Measurements from ENCODE around the gene LRMDA. TPM values are rescaled to one million over a fixed set of nuclear protein-coding genes. Genes with fewer than 3 reads are reported as not detected.

The LRMDA gene
- total RNA-seq, 1 experiment from 2014 or later = not detected

DNA sequence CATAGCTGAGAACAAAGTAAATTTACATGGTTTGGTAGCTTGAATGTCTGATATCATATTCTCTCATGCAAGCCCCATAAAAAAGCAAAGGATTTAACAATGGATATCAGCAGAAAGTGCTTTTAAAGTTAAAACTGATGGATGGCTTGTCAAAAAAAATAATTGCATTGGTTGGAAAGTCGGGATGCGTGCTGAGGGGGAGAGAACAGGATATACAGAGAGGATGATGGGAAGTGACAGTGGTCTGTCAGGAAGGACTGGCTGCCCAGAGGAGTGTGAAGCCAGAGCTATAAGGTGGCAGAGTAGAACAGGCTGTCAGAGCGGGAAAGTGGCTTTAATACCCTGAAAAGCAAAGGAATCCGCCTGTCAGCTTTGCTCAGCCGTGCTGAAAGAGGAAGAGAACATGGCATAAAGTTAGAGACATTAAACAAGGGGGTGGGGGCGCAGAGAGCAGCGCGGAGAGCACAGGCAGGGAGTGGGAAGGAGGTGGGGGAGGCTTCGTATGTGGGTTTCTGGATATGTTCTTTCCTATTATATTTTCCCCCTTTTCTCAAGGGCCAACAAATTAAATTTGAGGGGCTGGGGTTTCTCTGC, 493.0 kb downstream of the LRMDA start:
- in situ Hi-C loops (cut with HindIII; ENCODE audit: low sequenced_read_pairs) = no loop called here
- no peak for DNase-seq (ENCODE audit: low spot score)

GRCh38 chr10:75925999-75926398, 494.6 kb downstream of the LRMDA start:
- DNase-seq (ENCODE audit: low spot score) = no peak
- in situ Hi-C loops (cut with HindIII; ENCODE audit: low sequenced_read_pairs) = no loop called here

DNA sequence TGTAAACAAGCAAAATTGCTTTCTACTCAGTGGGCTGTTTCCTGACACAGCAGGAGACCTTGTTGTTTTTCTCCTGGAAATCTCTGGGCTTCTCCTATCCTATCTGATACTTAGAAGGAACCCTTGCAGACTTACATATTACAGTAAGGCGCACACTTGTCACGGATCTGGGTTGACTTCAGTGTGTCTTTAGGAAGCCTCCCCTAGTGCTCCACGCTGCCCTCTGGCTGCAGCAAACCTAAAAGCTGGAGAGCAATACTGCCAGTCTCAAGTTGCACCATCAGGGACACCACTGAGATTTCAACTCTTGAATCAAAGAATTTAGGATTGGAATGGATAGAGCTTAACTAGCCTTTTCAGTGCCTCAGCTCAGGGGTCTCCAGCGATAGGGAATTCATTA, 495.3 kb downstream of the LRMDA start:
- in situ Hi-C loops (cut with HindIII; ENCODE audit: low sequenced_read_pairs) = no loop called here
- DNase-seq (ENCODE audit: low spot score) = no peak

DNA sequence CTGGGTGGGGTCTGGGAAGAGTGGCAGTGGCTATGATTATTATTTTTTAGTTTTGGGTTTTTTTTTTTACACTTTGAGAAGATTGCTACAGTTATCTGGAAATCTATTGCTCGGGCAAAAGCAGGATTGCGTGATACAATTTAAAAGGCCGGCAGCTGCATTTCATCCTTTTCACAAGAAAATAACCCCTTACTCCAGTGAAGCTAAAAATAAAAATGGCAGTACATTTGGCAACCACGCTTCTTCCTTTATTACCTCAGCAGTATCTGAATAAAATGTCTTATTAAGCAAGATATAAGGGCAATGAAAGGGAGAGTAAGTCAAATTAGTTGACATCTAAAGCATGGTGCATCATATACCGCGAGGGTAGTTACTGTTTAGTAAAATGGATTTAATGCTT, 496.8 kb downstream of the LRMDA start:
- DNase-seq (ENCODE audit: low spot score) = no peak
- in situ Hi-C loops (cut with HindIII; ENCODE audit: low sequenced_read_pairs) = no loop called here

GRCh38 chr10:75929630-75930161, 498.3 kb downstream of the LRMDA start:
- DNase-seq (ENCODE audit: low spot score) = no peak
- in situ Hi-C loops (cut with HindIII; ENCODE audit: low sequenced_read_pairs) = no loop called here

GRCh38 chr10:75932921-75933320, 501.5 kb downstream of the LRMDA start:
- in situ Hi-C loops (cut with HindIII; ENCODE audit: low sequenced_read_pairs) = no loop called here
- DNase-seq (ENCODE audit: low spot score) = no peak

GRCh38 chr10:75935240-75935639, 503.8 kb downstream of the LRMDA start:
- no peak for DNase-seq (ENCODE audit: low spot score)
- in situ Hi-C loops (cut with HindIII; ENCODE audit: low sequenced_read_pairs) = no loop called here

DNA sequence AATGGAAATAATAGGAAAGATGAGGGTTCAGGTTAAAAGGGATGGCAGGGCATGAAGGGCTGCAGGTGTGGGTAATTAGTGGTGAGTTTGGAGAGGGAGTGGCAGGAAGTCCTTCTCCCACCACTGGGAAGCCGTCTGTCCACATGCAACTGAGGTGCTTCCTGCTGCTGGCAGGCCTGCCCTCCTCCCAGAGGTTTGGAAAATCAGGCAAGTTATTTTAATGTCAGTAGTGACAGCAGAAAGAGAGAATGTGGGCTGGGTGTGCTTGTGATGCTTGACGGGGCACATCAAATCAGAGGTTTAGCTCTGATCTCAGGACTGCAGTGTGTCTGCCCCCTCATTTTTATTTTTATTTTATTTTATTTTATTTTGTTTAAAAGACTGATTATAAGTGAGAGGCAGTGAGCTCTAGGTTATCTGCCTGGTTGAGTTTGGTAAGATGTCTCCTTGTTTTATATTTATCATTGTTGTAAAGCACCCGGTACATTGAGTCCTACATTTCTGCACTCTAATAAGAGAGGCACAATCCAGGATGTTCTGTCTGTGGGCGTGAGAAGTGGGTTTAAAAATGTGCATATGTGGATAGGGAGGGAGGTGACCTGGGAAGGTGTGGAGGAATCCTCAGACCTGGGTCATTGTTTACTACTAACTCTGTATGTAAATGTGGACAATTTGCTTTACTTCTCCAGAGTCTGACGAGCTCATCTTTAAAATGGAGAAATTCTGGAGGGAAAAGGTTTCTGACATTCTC, 504.4 kb downstream of the LRMDA start:
- DNase-seq (ENCODE audit: low spot score) = no peak
- in situ Hi-C loops (cut with HindIII; ENCODE audit: low sequenced_read_pairs) = no loop called here

DNA sequence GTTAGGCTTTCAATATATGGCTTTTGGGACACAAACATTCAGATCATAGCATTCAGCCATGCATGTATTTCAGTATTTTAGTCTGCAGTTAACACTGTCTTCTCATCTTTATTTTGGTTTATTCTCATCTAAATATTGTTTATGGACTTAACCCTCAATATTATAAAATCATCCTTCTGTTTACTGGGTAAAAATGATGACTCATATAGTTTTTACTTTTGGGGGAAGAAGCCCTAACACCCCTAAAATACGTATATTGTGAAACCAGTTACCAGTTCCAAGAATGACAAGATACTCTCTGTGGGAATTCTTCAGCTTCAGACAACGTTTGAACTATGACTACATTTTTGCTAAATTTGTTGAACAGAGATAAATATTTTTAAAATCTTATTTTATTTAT, 505.4 kb downstream of the LRMDA start:
- in situ Hi-C loops (cut with HindIII; ENCODE audit: low sequenced_read_pairs) = no loop called here
- no peak for DNase-seq (ENCODE audit: low spot score)

DNA sequence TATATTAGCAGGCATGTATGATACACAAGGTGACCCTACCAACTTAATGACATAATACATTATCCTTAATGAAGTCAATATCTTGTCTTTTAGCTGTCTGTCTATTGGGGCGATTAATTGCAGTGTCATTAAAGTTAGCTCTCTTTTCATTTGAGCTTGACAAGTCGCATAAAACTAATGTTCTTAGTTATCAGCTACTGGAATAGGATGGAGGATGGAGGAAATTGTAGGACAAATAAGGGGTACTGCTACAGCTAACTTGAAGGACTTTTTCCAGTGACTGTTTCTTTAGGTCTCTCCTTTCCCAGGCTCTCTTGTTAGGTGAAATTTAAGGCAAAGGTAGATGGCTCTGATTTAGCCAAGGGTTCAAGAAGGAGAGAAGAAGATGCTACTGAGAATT, 506.4 kb downstream of the LRMDA start:
- no peak for DNase-seq (ENCODE audit: low spot score)
- in situ Hi-C loops (cut with HindIII; ENCODE audit: low sequenced_read_pairs) = no loop called here

DNA sequence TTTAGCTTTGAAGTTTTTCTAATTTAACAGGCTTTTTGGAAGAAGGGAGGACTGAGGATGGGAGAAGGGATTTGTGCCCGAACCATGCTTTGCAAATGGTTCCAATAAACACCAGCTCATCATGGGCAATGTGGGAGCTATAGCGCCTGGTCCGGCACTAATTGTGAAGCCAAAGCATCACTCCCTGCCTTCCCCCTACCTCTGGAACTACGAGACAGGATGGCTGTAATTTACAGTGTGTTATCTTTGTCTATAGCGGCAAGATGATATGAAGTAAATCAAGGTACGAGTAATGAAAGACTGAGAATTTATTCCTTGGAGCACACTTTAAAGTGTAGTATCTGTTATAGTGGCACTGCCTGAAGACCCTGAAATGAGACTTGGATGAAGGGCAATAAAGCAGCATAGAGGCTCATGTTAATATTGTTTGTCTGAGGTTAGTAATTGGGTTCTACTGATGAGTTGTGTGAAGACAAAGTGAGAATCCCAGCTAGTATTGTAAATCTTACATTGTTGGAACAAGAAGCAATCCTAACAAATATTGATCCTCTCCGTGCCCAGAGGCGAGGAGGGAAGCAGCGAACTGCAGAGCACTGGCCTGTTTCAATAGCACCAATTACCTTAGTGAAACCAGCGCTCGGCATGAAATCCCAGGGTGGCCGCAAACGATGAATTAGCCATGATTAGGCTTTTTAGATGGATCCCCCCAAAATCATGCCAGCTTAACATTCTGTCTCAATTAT, 507.1 kb downstream of the LRMDA start:
- no peak for DNase-seq (ENCODE audit: low spot score)
- in situ Hi-C loops (cut with HindIII; ENCODE audit: low sequenced_read_pairs) = no loop called here

- in situ Hi-C loops (cut with HindIII; ENCODE audit: low sequenced_read_pairs) = no loop called here
- no peak for DNase-seq (ENCODE audit: low spot score)
These were observed 508.1 kb downstream of the LRMDA start for GRCh38 chr10:75939541-75939940.

GRCh38 chr10:75940742-75941141, 509.3 kb downstream of the LRMDA start:
- DNase-seq (ENCODE audit: low spot score) = no peak
- in situ Hi-C loops (cut with HindIII; ENCODE audit: low sequenced_read_pairs) = no loop called here

DNA sequence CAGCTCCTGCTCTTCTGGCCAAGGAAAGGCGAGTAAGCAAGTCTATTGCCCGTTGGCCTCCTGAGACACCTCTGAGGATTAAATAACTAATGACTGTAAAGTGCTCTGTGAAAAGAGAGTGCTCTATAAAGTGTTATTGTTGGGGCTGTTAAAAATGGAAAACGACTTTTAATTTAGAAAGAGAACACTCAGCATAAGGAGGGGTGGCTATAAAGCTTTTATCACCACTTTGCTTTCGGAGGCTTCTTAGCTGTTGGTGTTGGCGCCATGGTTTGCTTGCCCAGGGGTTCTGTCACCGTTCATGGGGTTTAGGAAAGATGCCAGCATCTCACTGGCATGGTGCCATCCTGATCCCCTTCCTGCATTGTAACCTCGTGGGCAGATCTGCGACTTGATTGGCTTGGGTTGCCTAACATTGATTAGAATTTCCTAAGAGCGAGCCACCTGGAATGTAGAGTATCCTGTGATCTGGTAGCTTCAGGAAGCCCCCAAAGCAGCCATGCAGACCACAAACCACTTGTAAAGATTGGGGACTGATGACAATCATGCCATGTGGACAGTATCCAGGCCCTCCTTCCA, 509.9 kb downstream of the LRMDA start:
- DNase-seq (ENCODE audit: low spot score) = no peak
- in situ Hi-C loops (cut with HindIII; ENCODE audit: low sequenced_read_pairs) = no loop called here

DNA sequence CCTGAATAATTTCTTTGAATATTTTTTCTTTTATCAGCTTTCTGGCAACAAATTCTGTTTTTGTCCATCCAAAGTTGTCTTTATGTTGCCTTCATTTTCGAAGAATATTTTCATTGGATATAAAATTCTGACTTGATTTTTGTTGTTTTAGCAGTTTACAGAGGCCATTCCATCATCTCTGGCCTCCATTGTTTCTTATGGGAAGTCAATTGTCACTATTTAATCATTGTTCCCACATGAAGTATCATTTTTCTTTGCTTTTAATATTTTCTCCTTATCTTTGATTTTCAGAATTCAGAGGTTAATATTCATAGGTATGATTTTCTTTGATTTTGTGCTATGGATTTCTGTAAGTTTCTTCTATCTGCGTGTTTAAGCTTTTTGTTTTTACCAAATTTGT, 512.6 kb downstream of the LRMDA start:
- no peak for DNase-seq (ENCODE audit: low spot score)
- in situ Hi-C loops (cut with HindIII; ENCODE audit: low sequenced_read_pairs) = no loop called here

- in situ Hi-C loops (cut with HindIII; ENCODE audit: low sequenced_read_pairs) = no loop called here
- no peak for DNase-seq (ENCODE audit: low spot score)
These were observed 517.2 kb downstream of the LRMDA start for GRCh38 chr10:75948583-75948982.

DNA sequence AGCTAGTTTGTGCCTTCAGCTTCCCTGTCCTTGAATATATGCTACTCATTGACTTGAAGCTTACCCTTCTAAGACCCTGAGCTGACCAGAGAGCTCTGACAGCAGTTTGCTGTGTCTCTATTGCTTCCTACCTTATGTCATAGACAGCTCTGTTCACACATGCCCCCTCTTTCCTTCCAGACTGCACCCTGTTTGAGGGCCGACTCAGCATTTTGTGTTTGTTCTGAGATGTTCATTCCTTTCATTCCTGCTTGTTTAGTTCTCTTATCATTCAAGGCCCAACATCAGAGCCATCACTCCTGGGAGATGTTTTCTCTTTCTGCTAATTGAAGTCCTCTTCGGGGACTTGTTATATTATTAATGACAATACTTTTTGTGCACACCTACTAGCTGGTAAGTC, 518.9 kb downstream of the LRMDA start:
- in situ Hi-C loops (cut with HindIII; ENCODE audit: low sequenced_read_pairs) = no loop called here

GRCh38 chr10:75950997-75951589, 519.7 kb downstream of the LRMDA start:
- DNase-seq (ENCODE audit: low spot score) = no peak
- in situ Hi-C loops (cut with HindIII; ENCODE audit: low sequenced_read_pairs) = no loop called here

More for the DNA sequence above, 518.9 kb downstream of the LRMDA start:
- DNase-seq (ENCODE audit: low spot score) = no peak

GRCh38 chr10:75951627-75952026, 520.2 kb downstream of the LRMDA start:
- in situ Hi-C loops (cut with HindIII; ENCODE audit: low sequenced_read_pairs) = no loop called here
- DNase-seq (ENCODE audit: low spot score) = no peak
